ENCODE measurements around the gene ITGA7. TPM values are rescaled to one million over a fixed set of nuclear protein-coding genes. Genes with fewer than 3 reads are reported as not detected.
A peak's percentile ranks its signal among the peaks of the same experiment; 100 is the strongest.

The ITGA7 gene
- polyA plus RNA-seq (ENCODE audit: insufficient read length in 4 of 4) = 10 to 100 TPM; 24.3 to 41.0 (median 29.2) TPM

- no peak for DNase-seq (ENCODE audit: low read depth in 4 of 4, low spot score in 3 of 4)
These were observed at the start of gene ITGA7 for GRCh38 chr12:55707841-55708694. Gene ITGA7 (minus strand): TSS chr12:55707904. CDS start chr12:55707682, 222 bp downstream.

GRCh38 chr12:55755246-55755645 is 47.5 kb upstream of the ITGA7 start:
- DNase-seq (ENCODE audit: low read depth in 4 of 4, low spot score in 3 of 4) = no peak

GRCh38 chr12:55748230-55748993 is 40.7 kb upstream of the ITGA7 start:
- DNase-seq (ENCODE audit: low read depth in 4 of 4, low spot score in 3 of 4) = no peak

- no peak for DNase-seq (ENCODE audit: low read depth in 4 of 4, low spot score in 3 of 4)
These were observed 39.2 kb upstream of the ITGA7 start for GRCh38 chr12:55746913-55747231.

GRCh38 chr12:55746174-55746912 is 38.6 kb upstream of the ITGA7 start:
- no peak for DNase-seq (ENCODE audit: low read depth in 4 of 4, low spot score in 3 of 4)

- DNase-seq (ENCODE audit: low read depth in 4 of 4, low spot score in 3 of 4) = peak in 3 of 4 donors; percentile 71 to 78 (median 77)
These were observed 37.9 kb upstream of the ITGA7 start for GRCh38 chr12:55745361-55746173.

GRCh38 chr12:55744340-55745030 is 36.8 kb upstream of the ITGA7 start:
- no peak for DNase-seq (ENCODE audit: low read depth in 4 of 4, low spot score in 3 of 4)

- DNase-seq (ENCODE audit: low read depth in 4 of 4, low spot score in 3 of 4) = no peak
These were observed 36.0 kb upstream of the ITGA7 start for GRCh38 chr12:55743406-55744339.

- peak in 2 of 4 donors; percentile 76 to 78 for DNase-seq (ENCODE audit: low read depth in 4 of 4, low spot score in 3 of 4)
These were observed 35.2 kb upstream of the ITGA7 start, which contains the start of gene GDF11 for GRCh38 chr12:55742719-55743405. Gene GDF11 (plus strand): TSS chr12:55743122. CDS start chr12:55743317, 195 bp downstream.

- DNase-seq (ENCODE audit: low read depth in 4 of 4, low spot score in 3 of 4) = no peak
These were observed 34.4 kb upstream of the ITGA7 start for GRCh38 chr12:55741931-55742680.

- DNase-seq (ENCODE audit: low read depth in 4 of 4, low spot score in 3 of 4) = no peak
These were observed 31.3 kb upstream of the ITGA7 start for GRCh38 chr12:55739025-55739378.

- peak in 3 of 4 donors; percentile 85 to 90 (median 89) for DNase-seq (ENCODE audit: low read depth in 4 of 4, low spot score in 3 of 4)
These were observed 30.7 kb upstream of the ITGA7 start for GRCh38 chr12:55738123-55739024.

- DNase-seq (ENCODE audit: low read depth in 4 of 4, low spot score in 3 of 4) = no peak
These were observed 29.9 kb upstream of the ITGA7 start for GRCh38 chr12:55737581-55738122.

- peak in 1 of 4 donors; percentile 58 for DNase-seq (ENCODE audit: low read depth in 4 of 4, low spot score in 3 of 4)
These were observed 29.3 kb upstream of the ITGA7 start for GRCh38 chr12:55736780-55737580.

GRCh38 chr12:55736076-55736475 is 28.4 kb upstream of the ITGA7 start:
- no peak for DNase-seq (ENCODE audit: low read depth in 4 of 4, low spot score in 3 of 4)

Data from right renal pelvis (tissue), 4 donors.